HFFc6 (cell line): Measurements from ENCODE around the gene WDR86. TPM values are rescaled to one million over a fixed set of nuclear protein-coding genes. Genes with fewer than 3 reads are reported as not detected.
A peak's percentile ranks its signal among the peaks of the same experiment; 100 is the strongest.

Source experiments
- DNase-seq: peaks from one replicate; pipeline ENCODE4 v3.0.0-alpha.2; 2018
- H3K27ac Mint-ChIP-seq: 2 replicates; pipeline ENCODE4 v1.8.0; 2020; ENCODE audit warnings: mild to moderate bottlenecking, mixed read lengths
- H3K27me3 Mint-ChIP-seq: 2 replicates; pipeline ENCODE4 v1.8.0; 2021; ENCODE audit warnings: mild to moderate bottlenecking, moderate library complexity, mixed read lengths; ENCODE audit not compliant: insufficient read depth
- H3K36me3 Mint-ChIP-seq: 2 replicates; pipeline ENCODE4 v1.8.0; 2021; ENCODE audit warnings: low read depth, mixed read lengths
- H3K4me1 Mint-ChIP-seq: 2 replicates; pipeline ENCODE4 v1.8.0; 2020; ENCODE audit warnings: low read depth, mixed read lengths
- H3K4me3 Mint-ChIP-seq: 2 replicates; pipeline ENCODE4 v1.8.0; 2020; ENCODE audit warnings: mild to moderate bottlenecking, moderate library complexity, mixed read lengths
- H3K9me3 Mint-ChIP-seq: 2 replicates; pipeline ENCODE4 v1.8.0; 2020; ENCODE audit warnings: mild to moderate bottlenecking, mixed read lengths
- CTCF ChIP-seq: fragments of 200-600 bp; sonication (generic); IDR thresholded peaks from 2 replicates; pipeline ENCODE4 v1.5.0; 2021; ENCODE audit warnings: antibody characterized with exemption, mild to moderate bottlenecking
- long read RNA-seq: library from polyadenylated mRNA; unstranded; transcript quantifications from one replicate; pipeline ENCODE4 v2.0.0, GENCODE V29; 2019
- total RNA-seq, 6 experiments: library from RNA; stranded (reverse); fragmentation: NEBNext Ultra II Directional; extraction: Animal tissue kit (Norgen Biotek cat#: 25700); gene quantifications; 2 replicates in 1 of 6; 3 replicates in 5 of 6; pipeline ENCODE4 v1.2.3, GENCODE V29; 2021

The WDR86 gene, protein sequence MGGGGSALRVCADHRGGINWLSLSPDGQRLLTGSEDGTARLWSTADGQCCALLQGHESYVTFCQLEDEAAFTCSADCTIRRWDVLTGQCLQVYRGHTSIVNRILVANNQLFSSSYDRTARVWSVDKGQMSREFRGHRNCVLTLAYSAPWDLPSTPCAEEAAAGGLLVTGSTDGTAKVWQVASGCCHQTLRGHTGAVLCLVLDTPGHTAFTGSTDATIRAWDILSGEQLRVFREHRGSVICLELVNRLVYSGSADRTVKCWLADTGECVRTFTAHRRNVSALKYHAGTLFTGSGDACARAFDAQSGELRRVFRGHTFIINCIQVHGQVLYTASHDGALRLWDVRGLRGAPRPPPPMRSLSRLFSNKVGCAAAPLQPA
- not detected for total RNA-seq
- long read RNA-seq, result 0 reads

GRCh38 chr7:151409667-151410404 lies at the start of gene WDR86:
WDR86 (minus strand) TSS chr7:151410038; CDS start chr7:151409589, 449 bp downstream.
- peaks cover 6% of the 10 kb centered on the region; the same call in 1 of the 2 replicates for H3K4me1 Mint-ChIP-seq
- peak within 1 kb of the TSS; percentile 24; the same call in 1 of the 2 replicates for H3K4me3 Mint-ChIP-seq
- H3K27me3 Mint-ChIP-seq, result peaks cover 64% of the 10 kb centered on the region
- no peaks in the 10 kb centered on the region for H3K36me3 Mint-ChIP-seq
- TF ChIP-seq CTCF, result no peak
- no peaks in the 10 kb centered on the region for H3K9me3 Mint-ChIP-seq
- no peak within 1 kb of the TSS for H3K27ac Mint-ChIP-seq
- DNase-seq, result no peak

DNA sequence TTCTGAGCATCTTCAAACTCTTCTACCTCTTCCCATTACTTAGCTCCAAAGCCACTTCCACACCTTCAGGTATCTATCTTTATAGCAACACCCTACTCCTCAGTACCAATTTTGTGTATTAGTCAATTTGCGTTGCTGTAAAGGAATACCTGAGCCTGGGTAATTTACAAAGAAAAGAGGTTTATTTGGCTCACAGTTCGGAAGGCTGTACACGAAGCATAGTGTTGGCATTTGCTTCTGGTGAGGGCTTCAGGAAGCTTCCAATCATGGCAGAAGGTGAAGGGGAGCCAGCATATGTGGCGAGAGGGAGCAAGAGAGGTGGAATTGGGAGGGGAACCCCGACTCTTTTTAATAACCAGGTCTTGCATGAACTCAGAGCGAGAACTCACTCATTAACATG lies 47.7 kb upstream of the WDR86 start:
- Mint-ChIP-seq H3K27me3 (peaks cover 5% of the 10 kb centered on the region), H3K27ac (no peak overlapping the region), H3K4me3 (no peak overlapping the region), H3K4me1 (peaks cover 28% of the 10 kb centered on the region), H3K36me3 (peaks cover 9% of the 10 kb centered on the region), H3K9me3 (peaks cover 8% of the 10 kb centered on the region)
- no peak for TF ChIP-seq CTCF
- DNase-seq, result no peak

DNA sequence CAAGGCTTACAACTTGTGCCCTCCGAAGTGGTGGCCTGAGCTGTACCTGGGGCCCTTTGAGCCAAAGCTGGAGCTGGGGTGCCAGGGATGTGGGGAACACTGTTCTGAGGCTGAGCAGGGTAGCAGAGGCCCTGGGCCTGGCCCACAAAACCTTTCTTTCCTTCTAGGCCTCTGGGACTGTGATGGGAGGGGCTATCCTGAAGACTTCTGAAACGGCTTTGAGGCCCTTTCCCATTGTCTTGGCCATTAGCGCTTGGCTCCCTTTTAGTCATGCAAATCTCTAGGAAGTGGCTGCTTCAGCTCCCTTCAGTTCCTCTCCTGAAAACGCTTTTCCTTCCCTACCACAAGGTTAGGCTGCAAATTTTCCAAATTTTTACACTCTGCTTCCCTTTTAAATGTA lies 46.9 kb upstream of the WDR86 start:
- Mint-ChIP-seq H3K9me3 (peaks cover under 1% of the 10 kb centered on the region; the same call in 1 of the 2 replicates), H3K27me3 (peaks cover 5% of the 10 kb centered on the region), H3K27ac (no peak overlapping the region), H3K4me3 (no peak overlapping the region), H3K36me3 (peaks cover 2% of the 10 kb centered on the region; the same call in 1 of the 2 replicates), H3K4me1 (peaks cover 28% of the 10 kb centered on the region)
- no peak for TF ChIP-seq CTCF
- DNase-seq, result no peak

GRCh38 chr7:151456276-151456675 lies 46.4 kb upstream of the WDR86 start:
- TF ChIP-seq CTCF, result no peak
- H3K9me3 Mint-ChIP-seq, result no peaks in the 10 kb centered on the region
- no peak overlapping the region for H3K4me3 Mint-ChIP-seq
- H3K27me3 Mint-ChIP-seq, result peaks cover 5% of the 10 kb centered on the region
- DNase-seq, result no peak
- H3K4me1 Mint-ChIP-seq, result peaks cover 23% of the 10 kb centered on the region
- no peak overlapping the region for H3K27ac Mint-ChIP-seq
- H3K36me3 Mint-ChIP-seq, result no peaks in the 10 kb centered on the region

DNA sequence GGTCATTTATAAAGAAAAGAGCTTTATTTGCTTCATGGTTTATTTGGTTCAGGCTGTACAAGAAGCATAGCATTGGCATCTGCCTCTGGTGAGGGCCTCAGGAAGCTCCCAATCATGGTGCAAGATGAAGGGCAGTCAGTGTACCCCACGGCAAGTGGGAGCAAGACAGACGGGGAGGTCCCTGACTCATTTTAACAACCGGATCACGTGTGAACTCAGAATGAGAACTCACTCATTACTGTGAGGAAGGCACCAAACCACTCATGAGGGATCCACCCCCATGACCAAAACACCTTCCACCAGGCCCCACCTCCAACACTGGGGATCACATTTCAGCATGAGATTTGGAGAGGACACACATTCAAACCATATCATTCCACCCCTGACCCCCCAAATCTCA lies 45.9 kb upstream of the WDR86 start:
- H3K9me3 Mint-ChIP-seq, result no peaks in the 10 kb centered on the region
- no peak for TF ChIP-seq CTCF
- H3K4me3 Mint-ChIP-seq, result no peak overlapping the region
- peaks cover 5% of the 10 kb centered on the region for H3K27me3 Mint-ChIP-seq
- no peak for DNase-seq
- H3K27ac Mint-ChIP-seq, result no peak overlapping the region
- peaks cover 17% of the 10 kb centered on the region for H3K4me1 Mint-ChIP-seq
- H3K36me3 Mint-ChIP-seq, result no peaks in the 10 kb centered on the region
